Measurements from ENCODE around the gene OPHN1. TPM values are rescaled to one million over a fixed set of nuclear protein-coding genes. Genes with fewer than 3 reads are reported as not detected.

OPHN1 gene
- total and polyA plus RNA-seq, 10 of the 15 experiments (the other 5 are each of a cell fraction or from before 2014, with no cell fraction given): under 0.01 to 0.03 (median 0.03) TPM; not detected in 6

GRCh38 chrX:68428431-68428830 is 4.9 kb downstream of the OPHN1 start:
- no peak for TF ChIP-seq JUND (IDR thresholded peaks at IDR 0.05; ENCODE audit: low read depth, low read length)
- TF ChIP-seq, protein P1, sequence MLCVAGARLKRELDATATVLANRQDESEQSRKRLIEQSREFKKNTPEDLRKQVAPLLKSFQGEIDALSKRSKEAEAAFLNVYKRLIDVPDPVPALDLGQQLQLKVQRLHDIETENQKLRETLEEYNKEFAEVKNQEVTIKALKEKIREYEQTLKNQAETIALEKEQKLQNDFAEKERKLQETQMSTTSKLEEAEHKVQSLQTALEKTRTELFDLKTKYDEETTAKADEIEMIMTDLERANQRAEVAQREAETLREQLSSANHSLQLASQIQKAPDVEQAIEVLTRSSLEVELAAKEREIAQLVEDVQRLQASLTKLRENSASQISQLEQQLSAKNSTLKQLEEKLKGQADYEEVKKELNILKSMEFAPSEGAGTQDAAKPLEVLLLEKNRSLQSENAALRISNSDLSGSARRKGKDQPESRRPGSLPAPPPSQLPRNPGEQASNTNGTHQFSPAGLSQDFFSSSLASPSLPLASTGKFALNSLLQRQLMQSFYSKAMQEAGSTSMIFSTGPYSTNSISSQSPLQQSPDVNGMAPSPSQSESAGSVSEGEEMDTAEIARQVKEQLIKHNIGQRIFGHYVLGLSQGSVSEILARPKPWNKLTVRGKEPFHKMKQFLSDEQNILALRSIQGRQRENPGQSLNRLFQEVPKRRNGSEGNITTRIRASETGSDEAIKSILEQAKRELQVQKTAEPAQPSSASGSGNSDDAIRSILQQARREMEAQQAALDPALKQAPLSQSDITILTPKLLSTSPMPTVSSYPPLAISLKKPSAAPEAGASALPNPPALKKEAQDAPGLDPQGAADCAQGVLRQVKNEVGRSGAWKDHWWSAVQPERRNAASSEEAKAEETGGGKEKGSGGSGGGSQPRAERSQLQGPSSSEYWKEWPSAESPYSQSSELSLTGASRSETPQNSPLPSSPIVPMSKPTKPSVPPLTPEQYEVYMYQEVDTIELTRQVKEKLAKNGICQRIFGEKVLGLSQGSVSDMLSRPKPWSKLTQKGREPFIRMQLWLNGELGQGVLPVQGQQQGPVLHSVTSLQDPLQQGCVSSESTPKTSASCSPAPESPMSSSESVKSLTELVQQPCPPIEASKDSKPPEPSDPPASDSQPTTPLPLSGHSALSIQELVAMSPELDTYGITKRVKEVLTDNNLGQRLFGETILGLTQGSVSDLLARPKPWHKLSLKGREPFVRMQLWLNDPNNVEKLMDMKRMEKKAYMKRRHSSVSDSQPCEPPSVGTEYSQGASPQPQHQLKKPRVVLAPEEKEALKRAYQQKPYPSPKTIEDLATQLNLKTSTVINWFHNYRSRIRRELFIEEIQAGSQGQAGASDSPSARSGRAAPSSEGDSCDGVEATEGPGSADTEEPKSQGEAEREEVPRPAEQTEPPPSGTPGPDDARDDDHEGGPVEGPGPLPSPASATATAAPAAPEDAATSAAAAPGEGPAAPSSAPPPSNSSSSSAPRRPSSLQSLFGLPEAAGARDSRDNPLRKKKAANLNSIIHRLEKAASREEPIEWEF (IDR thresholded peaks at IDR 0.05; ENCODE audit: insufficient replicate concordance, low read depth, low read length): no peak
- H3K79me2 ChIP-seq (ENCODE audit: control insufficient read depth, insufficient read depth, low read length): no peaks in the 10 kb centered on the region
- no peak overlapping the region for H3K4me3 ChIP-seq
- H4K20me1 ChIP-seq (ENCODE audit: control insufficient read depth, insufficient read depth): no peaks in the 10 kb centered on the region
- POLR2A ChIA-PET: no interaction called here
- in situ Hi-C loops (cut with MboI): no loop called here
- no peak for FAIRE-seq
- BruUV-seq (replicated peaks): no TSS peak
- no peaks in the 10 kb centered on the region for H3K4me1 ChIP-seq (ENCODE audit: control insufficient read depth, insufficient read depth, low read length)
- SMC1A ChIA-PET (ENCODE audit: uncharacterized antibody, unreplicated experiment): no interaction called here
- CTCF ChIA-PET: interaction anchor here (1.2 kb wide), 1 partner anchor 15 kb away, joined by 3 read pairs; no protein-coding TSS in a partner anchor
- H3K27me3 ChIP-seq (replicated peaks in 1 of 2; ENCODE audit: control insufficient read depth in 2 of 2, insufficient read depth in 2 of 2, low read length in 1 of 2): no peaks in the 10 kb centered on the region; a peak in 1 of 4 replicates
- no peak overlapping the region for H3K27ac ChIP-seq (ENCODE audit: control insufficient read depth, insufficient read depth)
- no peaks in the 10 kb centered on the region; the same call in 2 of the 3 replicates for H3K9me3 ChIP-seq (replicated peaks; ENCODE audit: control insufficient read depth, insufficient read depth, low read length)
- intact Hi-C loops (cut with micrococcal nuclease; ENCODE audit: unreplicated experiment): no loop called here
- 12% methylated on average over 3 of the region's 3 CpGs for WGBS (ENCODE audit: insufficient coverage, insufficient replicate concordance, low lambda C conversion rate, missing lambda C conversion rate)
- no peak overlapping the region for H3K9ac ChIP-seq (ENCODE audit: control insufficient read depth, insufficient read depth, low read length)
- no peaks in the 10 kb centered on the region for H3K36me3 ChIP-seq (ENCODE audit: control insufficient read depth in 2 of 2, insufficient read depth in 2 of 2, low read length in 1 of 2)
- no peak overlapping the region for H2AFZ ChIP-seq (ENCODE audit: control insufficient read depth, low read depth, low read length)
- no peak overlapping the region for H3K4me2 ChIP-seq (ENCODE audit: control insufficient read depth, insufficient read depth)
- RAD21 ChIA-PET (ENCODE audit: unreplicated experiment): no interaction called here
- no peak for DNase-seq (ENCODE audit: low read depth, low spot score)
- ATAC-seq: no peak
